ENCODE results near the gene GLI2.

GLI2 gene

GRCh38 chr2:120754067-120754960 lies 18.6 kb downstream of the GLI2 start:
- DNase-seq (ENCODE audit: low read depth in 2 of 2): no peak

GRCh38 chr2:120758181-120759144 lies 22.8 kb downstream of the GLI2 start:
- DNase-seq (ENCODE audit: low read depth in 2 of 2): no peak

- DNase-seq (ENCODE audit: low read depth in 2 of 2): no peak
These were observed 24.1 kb downstream of the GLI2 start for GRCh38 chr2:120759543-120760331.

DNA sequence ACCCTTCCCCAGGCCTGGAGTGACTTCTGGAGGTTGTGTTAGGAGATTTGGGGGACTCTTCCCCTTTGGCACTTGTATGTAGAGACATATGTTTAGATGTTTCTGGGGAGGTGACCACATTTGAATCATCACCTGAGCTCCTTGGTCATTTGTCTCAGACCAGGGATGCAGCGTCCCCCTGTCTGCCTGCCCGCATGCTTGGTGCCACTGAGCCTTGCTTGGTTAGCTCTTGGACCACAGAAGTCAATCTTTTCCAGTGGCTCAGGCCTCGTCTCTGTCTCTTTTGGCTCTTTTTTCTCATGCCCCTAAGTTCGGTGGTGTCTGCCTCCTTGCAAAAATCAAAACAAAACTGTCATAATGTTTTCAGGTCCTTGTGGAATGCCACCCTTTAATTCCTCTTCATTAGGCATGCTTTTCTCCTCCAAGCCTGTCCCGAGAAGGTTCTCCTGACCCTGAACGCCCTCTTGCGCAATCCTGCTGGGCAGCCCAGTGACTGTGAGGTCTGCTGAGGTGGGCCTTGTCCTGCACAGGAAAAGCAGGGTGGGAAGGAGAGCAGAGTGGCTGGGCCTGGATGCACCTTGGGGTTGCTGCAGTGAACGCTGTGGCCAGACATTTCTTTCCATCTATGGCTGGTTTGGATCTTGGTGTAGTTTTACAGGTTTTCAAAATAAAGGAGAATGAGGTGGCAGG lies 24.9 kb downstream of the GLI2 start:
- no peak for DNase-seq (ENCODE audit: low read depth in 2 of 2)

- DNase-seq (ENCODE audit: low read depth in 2 of 2): no peak
These were observed 25.6 kb downstream of the GLI2 start for GRCh38 chr2:120761164-120761861.

GRCh38 chr2:120761911-120762310 lies 26.2 kb downstream of the GLI2 start:
- DNase-seq (ENCODE audit: low read depth in 2 of 2): no peak

GRCh38 chr2:120762341-120763061 lies 26.8 kb downstream of the GLI2 start:
- DNase-seq (ENCODE audit: low read depth in 2 of 2): no peak

- no peak for DNase-seq (ENCODE audit: low read depth in 2 of 2)
These were observed 27.8 kb downstream of the GLI2 start for GRCh38 chr2:120763508-120763907.

GRCh38 chr2:120763931-120764330 lies 28.3 kb downstream of the GLI2 start:
- DNase-seq (ENCODE audit: low read depth in 2 of 2): no peak

DNA sequence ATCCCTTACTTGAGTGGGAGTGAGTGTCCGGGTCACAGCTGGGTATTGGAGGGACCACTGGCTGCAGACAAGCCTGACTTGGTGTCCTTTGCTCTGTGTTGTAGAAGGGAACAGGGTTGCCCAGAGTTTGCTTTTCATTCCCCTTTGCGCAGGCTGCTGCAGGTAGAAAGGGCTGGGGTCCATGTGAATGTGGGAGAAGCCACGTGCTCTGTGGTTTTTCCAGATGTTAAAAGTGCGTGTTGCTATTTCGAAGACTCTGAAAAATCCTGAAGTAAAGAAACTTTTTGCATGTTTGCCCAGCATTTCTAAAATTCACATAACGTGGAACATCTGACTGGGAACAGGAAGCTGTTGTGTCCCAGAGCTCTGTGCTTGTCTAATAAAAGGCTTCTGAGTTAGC lies 28.8 kb downstream of the GLI2 start:
- DNase-seq (ENCODE audit: low read depth in 2 of 2): no peak

DNA sequence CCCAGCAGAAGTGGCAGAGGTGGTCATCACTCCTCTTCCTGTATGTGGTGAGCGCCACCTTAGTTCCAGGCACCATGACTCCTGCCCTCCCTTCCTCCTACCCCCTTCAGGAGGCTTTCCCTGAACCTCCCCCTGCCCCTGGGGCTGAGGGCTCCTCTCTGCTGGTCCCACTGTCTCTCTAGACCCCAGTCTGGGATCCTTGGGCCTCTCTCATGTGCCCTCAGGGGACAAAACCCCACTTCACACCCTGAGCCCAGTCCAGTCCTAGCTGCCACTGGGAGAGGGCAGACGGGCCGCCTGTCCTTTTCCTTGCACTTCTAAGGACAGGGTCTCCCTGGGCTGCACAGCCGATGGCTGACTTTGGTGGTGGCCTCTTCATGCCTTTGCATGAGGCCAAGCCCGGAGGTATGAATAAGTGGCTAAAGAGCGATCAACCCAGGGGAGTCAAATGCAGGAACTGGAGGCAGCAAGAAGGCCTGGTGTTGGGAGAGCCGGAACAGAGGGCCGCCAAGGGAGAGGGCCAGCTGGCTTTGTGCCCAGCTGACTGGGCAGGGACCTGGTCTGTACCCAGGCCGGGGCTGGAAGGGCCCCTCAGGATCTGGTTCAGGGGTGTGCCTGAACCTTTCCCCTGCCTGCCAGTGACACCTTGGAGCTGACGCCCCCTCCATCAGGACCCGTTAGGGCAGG lies 29.5 kb downstream of the GLI2 start:
- no peak for DNase-seq (ENCODE audit: low read depth in 2 of 2)

DNA sequence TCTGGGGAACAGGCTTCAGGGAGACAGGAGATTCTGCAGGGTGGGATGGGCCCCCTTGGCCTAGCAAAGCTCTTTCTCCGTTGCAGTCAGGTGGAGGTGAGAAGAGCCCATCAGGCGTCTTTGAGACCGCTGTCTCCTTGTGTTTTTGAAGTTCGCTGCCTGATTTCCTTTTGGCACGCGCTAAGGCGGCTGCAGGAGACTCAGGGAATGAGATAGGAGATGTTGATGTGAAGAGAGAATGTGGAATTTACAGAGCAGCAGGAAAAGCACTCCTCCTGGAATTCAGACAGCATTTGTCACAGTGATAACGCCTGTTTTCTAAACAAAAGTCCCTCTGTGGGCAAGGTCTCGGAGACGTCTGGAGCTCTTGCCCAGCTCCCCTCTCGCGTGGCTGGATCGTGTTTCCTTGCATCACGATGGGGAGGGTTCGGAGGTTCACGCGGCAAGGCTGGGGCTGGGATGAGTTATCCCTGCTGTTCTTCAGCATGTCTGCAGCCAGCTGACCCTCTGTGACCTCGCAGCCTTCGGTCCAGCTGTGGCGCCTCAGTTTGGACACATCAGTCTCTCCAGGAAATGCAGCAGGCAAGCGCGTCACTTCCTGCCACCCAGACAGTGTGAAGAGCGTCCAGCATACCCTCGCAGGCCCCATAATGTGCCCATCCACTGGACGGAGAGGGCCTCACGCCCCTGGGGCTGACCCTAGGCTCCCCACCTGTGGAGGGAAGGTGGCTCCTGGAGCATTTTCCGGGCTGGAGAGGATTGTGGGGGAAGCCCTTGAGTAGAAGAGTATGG lies 30.2 kb downstream of the GLI2 start:
- no peak for DNase-seq (ENCODE audit: low read depth in 2 of 2)

DNA sequence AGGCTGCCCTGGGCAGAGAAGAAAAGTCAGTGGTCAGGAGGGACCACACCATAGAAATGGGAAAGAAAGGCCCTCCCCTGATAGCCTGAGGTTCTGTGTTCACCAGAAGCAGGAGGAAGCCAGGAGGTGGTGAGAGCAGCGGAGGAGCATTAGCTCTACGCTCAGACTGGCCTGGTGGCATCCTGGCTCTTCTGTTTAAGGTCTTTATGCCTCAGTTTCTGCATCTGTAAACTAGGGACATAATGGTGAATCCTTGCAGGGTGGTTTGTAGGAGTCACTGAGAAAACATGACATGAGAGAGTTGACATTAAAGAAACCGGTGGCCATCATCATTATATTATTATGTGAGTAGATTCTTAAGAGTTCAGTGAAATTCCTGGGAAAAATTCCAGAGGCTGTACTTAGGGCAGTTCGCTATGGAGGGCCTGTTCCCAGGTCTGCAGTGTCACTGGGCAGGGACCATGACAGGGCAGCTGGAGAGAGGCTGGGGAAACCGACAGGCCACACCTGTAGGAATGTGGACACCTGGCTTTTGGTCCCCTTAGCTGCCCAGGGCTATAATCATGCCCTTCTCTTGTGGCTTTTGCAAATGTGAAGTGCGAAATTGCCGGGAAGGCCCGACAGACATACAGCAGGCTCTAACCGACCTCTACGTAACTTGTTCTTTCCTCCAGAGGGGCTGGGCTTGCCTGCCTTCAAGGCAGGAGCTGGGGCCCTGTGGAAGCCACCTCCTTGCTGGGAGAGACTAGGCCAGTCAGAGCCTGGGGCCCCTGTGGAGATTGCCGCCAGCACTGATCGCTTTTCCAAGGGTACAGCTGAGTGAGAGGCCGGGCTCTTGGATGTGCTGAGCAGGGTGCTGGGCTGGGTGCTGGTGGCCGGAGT lies 31.0 kb downstream of the GLI2 start:
- DNase-seq (ENCODE audit: low read depth in 2 of 2): no peak

DNA sequence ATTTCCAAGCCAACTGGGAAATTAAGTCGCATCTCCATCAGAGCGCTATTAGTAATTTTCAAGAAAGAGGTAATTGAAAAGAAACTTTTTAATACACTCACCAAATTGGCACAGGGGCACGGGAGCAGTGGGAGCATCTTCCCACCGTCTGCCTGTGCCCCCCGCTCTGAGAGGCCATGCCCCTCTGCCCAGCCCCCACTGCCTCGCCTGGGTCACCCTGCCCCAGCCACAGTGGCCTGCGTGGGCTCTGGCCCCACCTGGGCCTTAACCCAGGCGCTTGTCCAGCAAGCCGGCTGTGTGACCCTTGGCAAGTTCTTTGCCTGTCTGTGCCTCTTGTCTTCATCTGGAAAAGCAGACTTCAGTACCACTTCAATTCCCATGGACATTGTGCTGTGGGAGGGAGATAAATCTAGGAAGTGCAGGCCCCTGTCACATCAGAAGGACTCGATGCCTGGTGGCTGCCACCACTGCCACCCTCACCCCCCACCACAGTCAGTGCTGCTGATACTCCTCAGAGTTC lies 31.9 kb downstream of the GLI2 start:
- DNase-seq (ENCODE audit: low read depth in 2 of 2): no peak

GRCh38 chr2:120768112-120769048 lies 32.7 kb downstream of the GLI2 start:
- DNase-seq (ENCODE audit: low read depth in 2 of 2): no peak
